CD14-positive monocyte (primary cell): ENCODE measurements around the gene SSB. TPM values are rescaled to one million over a fixed set of nuclear protein-coding genes. Genes with fewer than 3 reads are reported as not detected.

Source experiments
- DNase-seq, 3 donors: peaks; one replicate each; pipeline ENCODE4 v3.0.0-alpha.2; 2011 to 2022
- H2AFZ ChIP-seq: 2 replicates; pipeline ENCODE4 v1.6.0; 2012; ENCODE audit warnings: mild to moderate bottlenecking, low read depth, low read length, inconsistent platforms; ENCODE audit not compliant: insufficient read depth, poor library complexity, severe bottlenecking
- H3K27ac ChIP-seq, 2 donors: 1 replicate in 1 of 2; 2 replicates in 1 of 2; pipeline ENCODE4 v1.5.1; 2012 to 2013; ENCODE audit warnings: low read length in 2 of 2, control low read depth in 1 of 2, inconsistent platforms in 1 of 2, low read depth in 1 of 2, mild to moderate bottlenecking in 1 of 2
- H3K27me3 ChIP-seq, 2 donors: one replicate each; pipeline versions ENCODE4 v1.6.0 to v1.6.1; 2011 to 2013; ENCODE audit warnings: low read length in 2 of 2; ENCODE audit not compliant: control insufficient read depth in 2 of 2, insufficient read depth in 2 of 2
- H3K36me3 ChIP-seq, 2 donors: replicated peaks in 1 of 2; 1 replicate in 1 of 2; 2 replicates in 1 of 2; pipeline versions ENCODE4 v1.5.1 to v1.6.1; 2012 to 2013; ENCODE audit warnings: low read length in 2 of 2, control low read depth in 1 of 2, inconsistent platforms in 1 of 2, mild to moderate bottlenecking in 1 of 2; ENCODE audit not compliant: insufficient read depth in 2 of 2, control insufficient read depth in 1 of 2
- H3K4me1 ChIP-seq, 2 donors: 1 replicate in 1 of 2; 2 replicates in 1 of 2; pipeline versions ENCODE4 v1.5.1 to v1.6.1; 2012 to 2013; ENCODE audit warnings: low read length in 2 of 2, control low read depth in 1 of 2, inconsistent platforms in 1 of 2, mild to moderate bottlenecking in 1 of 2, moderate library complexity in 1 of 2; ENCODE audit not compliant: insufficient read depth in 2 of 2, control insufficient read depth in 1 of 2
- H3K4me2 ChIP-seq: replicated peaks from 2 replicates; pipeline ENCODE3; 2012; ENCODE audit warnings: low read length, moderate library complexity, mild to moderate bottlenecking; ENCODE audit not compliant: poor library complexity, severe bottlenecking; ENCODE audit errors: extremely low read depth
- H3K4me3 ChIP-seq, 3 experiments: fragments of 200-600 bp in 1 of 3; sonication (generic) in 1 of 3; replicated peaks in 1 of 3; 1 replicate in 2 of 3; 2 replicates in 1 of 3; pipeline ENCODE4 v1.5.1; 2011 to 2013; ENCODE audit warnings: low read length in 3 of 3, mild to moderate bottlenecking in 3 of 3, control low read depth in 2 of 3, low read depth in 2 of 3, inconsistent platforms in 1 of 3, moderate library complexity in 1 of 3
- H3K79me2 ChIP-seq: 2 replicates; pipeline ENCODE4 v1.6.0; 2012; ENCODE audit warnings: mild to moderate bottlenecking, control low read depth, inconsistent platforms, low read length, moderate library complexity; ENCODE audit not compliant: insufficient read depth
- H3K9ac ChIP-seq: 2 replicates; pipeline ENCODE4 v1.6.0; 2017; ENCODE audit warnings: low read length, mild to moderate bottlenecking; ENCODE audit not compliant: insufficient read depth, poor library complexity, severe bottlenecking
- H3K9me3 ChIP-seq, 2 donors: replicated peaks in 1 of 2; 1 replicate in 1 of 2; 2 replicates in 1 of 2; pipeline versions ENCODE4 v1.5.1 to v1.6.1; 2012 to 2013; ENCODE audit warnings: low read length in 2 of 2, control low read depth in 1 of 2; ENCODE audit not compliant: control insufficient read depth in 1 of 2, insufficient read depth in 1 of 2
- H4K20me1 ChIP-seq: 2 replicates; pipeline ENCODE4 v1.6.0; 2012; ENCODE audit warnings: mild to moderate bottlenecking, low read length, control low read depth, moderate library complexity; ENCODE audit not compliant: insufficient read depth
- H3K27ac Mint-ChIP-seq, 7 donors: one replicate each; pipeline ENCODE4 v1.8.0; 2020; ENCODE audit warnings: mild to moderate bottlenecking in 7 of 7, mixed read lengths in 7 of 7, moderate library complexity in 6 of 7, inconsistent platforms in 2 of 7
- H3K27me3 Mint-ChIP-seq, 3 donors: one replicate each; pipeline ENCODE4 v1.8.0; 2021 to 2022; ENCODE audit warnings: low read depth in 3 of 3, mild to moderate bottlenecking in 3 of 3, mixed read lengths in 3 of 3, moderate library complexity in 3 of 3, inconsistent platforms in 1 of 3
- H3K36me3 Mint-ChIP-seq, 2 donors: one replicate each; pipeline ENCODE4 v1.8.0; 2020; ENCODE audit warnings: mixed read lengths in 2 of 2, inconsistent platforms in 1 of 2, mild to moderate bottlenecking in 1 of 2
- H3K4me1 Mint-ChIP-seq: one replicate; pipeline ENCODE4 v1.8.0; 2020; ENCODE audit warnings: mild to moderate bottlenecking, mixed read lengths
- H3K4me3 Mint-ChIP-seq, 2 donors: one replicate each; pipeline ENCODE4 v1.8.0; 2020; ENCODE audit warnings: mild to moderate bottlenecking in 2 of 2, mixed read lengths in 2 of 2, moderate library complexity in 1 of 2
- H3K9me3 Mint-ChIP-seq, 7 donors: one replicate each; pipeline ENCODE4 v1.8.0; 2020 to 2022; ENCODE audit warnings: mixed read lengths in 7 of 7, mild to moderate bottlenecking in 6 of 7, moderate library complexity in 6 of 7, inconsistent platforms in 2 of 7
- WGBS: methylation state at CpG from one replicate; pipeline ENCODE4 v1.1.5; 2013; ENCODE audit warnings: missing lambda C conversion rate; ENCODE audit not compliant: insufficient coverage; 5-methylcytosine and 5-hydroxymethylcytosine counted together
- intact Hi-C, 2 donors: fragments of 100-400 bp; cut with micrococcal nuclease; formaldehyde crosslinking; loops; one replicate each; pipeline versions ENCODE4 v1.15.0 to v1.15.1; 2023
- polyA plus RNA-seq, 3 donors: library from polyadenylated mRNA; depleted of rRNA in 1 of 3; unstranded in 2 of 3; stranded (reverse) in 1 of 3; fragments of 300-500 nt in 2 of 3; fragments of >200 nt in 1 of 3; fragmentation: Illumina TruSeq in 2 of 3; gene quantifications; 1 replicate in 2 of 3; 2 replicates in 1 of 3; pipeline ENCODE4 v1.2.3, GENCODE V29; 2012 to 2021
- TF ChIP-seq, protein P1 (sequence below): fragments of 200-600 bp; IDR thresholded peaks from one replicate; pipeline ENCODE4 v1.8.0; 2022; ENCODE audit warnings: antibody characterized with exemption, mild to moderate bottlenecking

The SSB gene
- polyA plus RNA-seq, 3 donors, result 32.6 to 88.7 (median 60.2) TPM

DNA sequence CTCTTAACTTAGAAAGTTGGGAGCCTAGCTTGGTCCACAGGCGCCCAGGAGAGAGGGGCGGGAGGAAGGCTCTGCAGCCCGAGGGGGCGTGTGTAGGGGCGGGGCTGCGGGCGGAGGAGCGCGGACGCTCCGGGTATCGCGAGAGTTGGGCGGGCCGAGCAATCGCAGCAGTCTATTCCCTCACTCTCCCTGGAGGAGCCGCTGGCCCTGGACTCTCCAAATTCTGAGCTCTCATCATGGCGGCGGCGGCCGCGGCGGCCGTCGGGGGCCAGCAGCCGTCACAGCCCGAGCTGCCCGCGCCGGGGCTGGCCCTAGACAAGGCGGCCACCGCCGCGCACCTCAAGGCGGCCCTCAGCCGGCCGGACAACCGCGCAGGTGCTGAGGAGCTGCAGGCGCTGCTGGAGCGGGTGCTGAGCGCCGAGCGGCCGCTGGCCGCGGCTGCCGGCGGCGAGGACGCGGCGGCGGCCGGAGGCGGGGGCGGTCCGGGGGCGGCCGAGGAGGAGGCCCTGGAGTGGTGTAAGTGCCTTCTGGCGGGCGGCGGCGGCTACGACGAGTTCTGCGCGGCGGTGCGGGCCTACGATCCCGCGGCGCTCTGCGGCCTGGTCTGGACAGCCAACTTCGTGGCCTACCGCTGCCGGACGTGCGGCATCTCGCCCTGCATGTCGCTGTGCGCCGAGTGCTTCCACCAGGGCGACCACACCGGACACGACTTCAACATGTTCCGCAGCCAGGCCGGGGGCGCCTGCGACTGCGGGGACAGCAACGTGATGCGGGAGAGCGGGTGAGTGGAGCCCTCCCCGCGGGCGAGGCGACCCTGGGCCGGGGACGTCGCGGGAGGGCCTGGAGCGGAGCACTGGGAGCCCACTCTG, 28.8 kb downstream of the SSB start, which contains the start of gene UBR3:
TSS of gene UBR3 (plus strand) at position 183 of the 869 bp plus-strand sequence. CDS start at position 237, 54 bp downstream.
- Mint-ChIP-seq H3K27ac (peak within 1 kb of the TSS; percentile 80 to 94 (median 89)), H3K4me1 (peaks cover 42% of the 10 kb centered on the region), H3K9me3 (peaks cover 0 to 1% (median 0%) of the 10 kb centered on the region in 7 donors), H3K4me3 (peak within 1 kb of the TSS; percentile 89 to 100), H3K36me3 (peaks cover 12 to 15% of the 10 kb centered on the region in 2 donors), H3K27me3 (peaks cover 1 to 5% (median 3%) of the 10 kb centered on the region in 3 donors)
- Histone ChIP-seq H3K4me1 (peaks cover 27 to 44% of the 10 kb centered on the region in 2 donors), H4K20me1 (peaks cover 44% of the 10 kb centered on the region), H3K27me3 (no peaks in the 10 kb centered on the region), H3K9me3 (no peaks in the 10 kb centered on the region), H3K4me3 (peak within 1 kb of the TSS; percentile 67 to 97 (median 92)), H3K27ac (peak within 1 kb of the TSS; percentile 47 to 78), H3K9ac (peak within 1 kb of the TSS; percentile 81), H3K36me3 (peaks cover 0 to 16% of the 10 kb centered on the region in 2 donors), H2AFZ (peak within 1 kb of the TSS; percentile 87), H3K4me2 (peak within 1 kb of the TSS; percentile 99), H3K79me2 (peaks cover 67% of the 10 kb centered on the region)
- under 1% methylated on average over 94 of the region's 104 CpGs for WGBS
- intact Hi-C loops, result loop anchor here (10.0 kb wide), 3 partner anchors 107 to 253 kb away; partner anchors contain the start of genes FASTKD1 (in 1 of the 2) and PPIG (in 1 of the 2)
- DNase-seq, result peak; percentile 87 to 89 (median 87)
- TF ChIP-seq, protein P1, sequence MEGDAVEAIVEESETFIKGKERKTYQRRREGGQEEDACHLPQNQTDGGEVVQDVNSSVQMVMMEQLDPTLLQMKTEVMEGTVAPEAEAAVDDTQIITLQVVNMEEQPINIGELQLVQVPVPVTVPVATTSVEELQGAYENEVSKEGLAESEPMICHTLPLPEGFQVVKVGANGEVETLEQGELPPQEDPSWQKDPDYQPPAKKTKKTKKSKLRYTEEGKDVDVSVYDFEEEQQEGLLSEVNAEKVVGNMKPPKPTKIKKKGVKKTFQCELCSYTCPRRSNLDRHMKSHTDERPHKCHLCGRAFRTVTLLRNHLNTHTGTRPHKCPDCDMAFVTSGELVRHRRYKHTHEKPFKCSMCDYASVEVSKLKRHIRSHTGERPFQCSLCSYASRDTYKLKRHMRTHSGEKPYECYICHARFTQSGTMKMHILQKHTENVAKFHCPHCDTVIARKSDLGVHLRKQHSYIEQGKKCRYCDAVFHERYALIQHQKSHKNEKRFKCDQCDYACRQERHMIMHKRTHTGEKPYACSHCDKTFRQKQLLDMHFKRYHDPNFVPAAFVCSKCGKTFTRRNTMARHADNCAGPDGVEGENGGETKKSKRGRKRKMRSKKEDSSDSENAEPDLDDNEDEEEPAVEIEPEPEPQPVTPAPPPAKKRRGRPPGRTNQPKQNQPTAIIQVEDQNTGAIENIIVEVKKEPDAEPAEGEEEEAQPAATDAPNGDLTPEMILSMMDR, result no peak

GRCh38 chr2:169828141-169828811, 29.6 kb downstream of the SSB start:
- peaks cover 27 to 39% of the 10 kb centered on the region in 2 donors for H3K4me1 ChIP-seq
- peak overlapping the region; percentile 47 to 78 for H3K27ac ChIP-seq
- TF ChIP-seq, protein P1, result no peak
- intact Hi-C loops, result loop anchor here (10.0 kb wide), 3 partner anchors 107 to 253 kb away; partner anchors contain the start of genes FASTKD1 (in 1 of the 2) and PPIG (in 1 of the 2)
- Mint-ChIP-seq H3K9me3 (peaks cover 0 to 1% (median 0%) of the 10 kb centered on the region in 7 donors), H3K4me3 (peak overlapping the region; percentile 89 to 100), H3K27me3 (peaks cover 1 to 5% (median 3%) of the 10 kb centered on the region in 3 donors), H3K27ac (peak overlapping the region; percentile 80 to 94 (median 89)), H3K4me1 (peaks cover 34% of the 10 kb centered on the region), H3K36me3 (peaks cover 9 to 12% of the 10 kb centered on the region in 2 donors)
- H3K27me3 ChIP-seq, result no peaks in the 10 kb centered on the region
- peaks cover 67% of the 10 kb centered on the region for H3K79me2 ChIP-seq
- H2AFZ ChIP-seq, result peak overlapping the region; percentile 87
- DNase-seq, result peak; percentile 12 to 41 (median 36)
- peak overlapping the region; percentile 81 for H3K9ac ChIP-seq
- peak overlapping the region; percentile 99 for H3K4me2 ChIP-seq
- WGBS, result 0% methylated on average over 12 of the region's 13 CpGs
- H3K36me3 ChIP-seq, result peaks cover 0 to 16% of the 10 kb centered on the region in 2 donors
- peak overlapping the region; percentile 67 to 97 (median 92) for H3K4me3 ChIP-seq
- H4K20me1 ChIP-seq, result peaks cover 51% of the 10 kb centered on the region
- no peaks in the 10 kb centered on the region for H3K9me3 ChIP-seq
